Prostate gland (tissue), 2 donors: Measurements from ENCODE around the gene CMTM4. TPM values are rescaled to one million over a fixed set of nuclear protein-coding genes. Genes with fewer than 3 reads are reported as not detected.
"Not testable (repeated sequence)": the region's sequence is repeated elsewhere in the genome, so short reads cannot be mapped to it uniquely, and the experiment has no call there.

Experiments used
- DNase-seq: peaks from one replicate; pipeline ENCODE4 v3.0.0-alpha.2; 2019; ENCODE audit warnings: low spot score
- H3K27ac ChIP-seq, 2 donors: fragments of 200-600 bp; sonication (generic); 2 replicates each; pipeline ENCODE4 v1.5.1; 2017 to 2019
- H3K27me3 ChIP-seq: fragments of 200-600 bp; sonication (generic); replicated peaks from 2 replicates; pipeline ENCODE4 v1.5.1; 2019; ENCODE audit not compliant: insufficient read depth
- H3K36me3 ChIP-seq, 2 donors: fragments of 200-600 bp; sonication (generic); 1 replicate in 1 of 2; 2 replicates in 1 of 2; pipeline versions ENCODE4 v1.5.1 to v1.8.1; 2017 to 2019
- H3K4me1 ChIP-seq: fragments of 200-600 bp; sonication (generic); replicated peaks from 2 replicates; pipeline ENCODE4 v1.5.1; 2019
- H3K4me3 ChIP-seq, 2 donors: fragments of 200-600 bp; sonication (generic); 2 replicates each; pipeline ENCODE4 v1.5.1; 2017 to 2019
- H3K9me3 ChIP-seq: fragments of 200-600 bp; sonication (generic); 2 replicates; pipeline ENCODE4 v1.5.1; 2017
- CTCF ChIP-seq, 4 experiments: fragments of 200-600 bp in 2 of 4; fragments of 450-650 bp in 2 of 4; sonication (generic) in 2 of 4; IDR thresholded peaks; 1 replicate in 3 of 4; 2 replicates in 1 of 4; pipeline ENCODE4 v1.5.1; 2016 to 2019; ENCODE audit warnings: antibody characterized with exemption in 4 of 4, mild to moderate bottlenecking in 2 of 4, moderate library complexity in 2 of 4
- POLR2A ChIP-seq: fragments of 450-650 bp; IDR thresholded peaks from one replicate; pipeline ENCODE4 v1.6.1; 2016; ENCODE audit warnings: antibody characterized with exemption, mild to moderate bottlenecking
- POLR2AphosphoS5 ChIP-seq: sonication (generic); formaldehyde crosslinking; IDR thresholded peaks from one replicate; pipeline ENCODE4 v1.6.1; 2017; ENCODE audit warnings: antibody characterized with exemption
- WGBS: methylation state at CpG from one replicate; pipeline ENCODE4 v1.1.5; 2018; 5-methylcytosine and 5-hydroxymethylcytosine counted together
- intact Hi-C: fragments of 100-400 bp; cut with DNase I; formaldehyde crosslinking; loops from one replicate; pipeline ENCODE4 v1.14.2; 2022
- total RNA-seq, 2 donors: library from RNA; depleted of rRNA; stranded (reverse); fragments of >200 nt; gene quantifications; one replicate each; pipeline ENCODE4 v1.1.0, GENCODE V29; 2016

CMTM4 gene
- total RNA-seq, 2 donors from 2014 or later, result 46.9 to 57.7 TPM

DNA sequence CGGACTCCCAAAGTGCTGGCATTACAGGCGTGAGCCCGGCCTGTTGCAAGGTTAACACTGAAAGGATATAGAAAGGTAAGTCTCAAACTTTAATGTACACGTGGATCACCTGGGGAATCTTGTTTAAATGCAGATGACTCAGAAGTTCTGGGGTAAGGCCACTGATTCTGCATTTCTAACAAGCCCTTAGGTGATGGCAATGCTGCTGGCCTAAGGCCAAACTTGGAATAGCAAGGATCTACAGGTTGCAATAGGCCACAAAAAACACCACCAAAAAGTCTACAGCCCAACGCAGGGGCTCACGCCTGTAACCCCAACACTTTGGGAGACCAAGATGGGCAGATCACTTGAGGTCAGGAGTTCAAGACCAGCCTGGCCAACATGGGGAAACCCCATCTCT lies 4.2 kb downstream of the CMTM4 start:
- 80% methylated on average over 6 of the region's 6 CpGs for WGBS

GRCh38 chr16:66691234-66691633 lies 5.3 kb downstream of the CMTM4 start:
- Histone ChIP-seq H3K4me3 (no peak overlapping the region), H3K27ac (no peak overlapping the region), H3K4me1 (no peaks in the 10 kb centered on the region), H3K9me3 (no peaks in the 10 kb centered on the region), H3K36me3 (no peaks in the 10 kb centered on the region), H3K27me3 (no peaks in the 10 kb centered on the region)
- TF ChIP-seq CTCF (IDR thresholded peaks at IDR 0.05) (no peak), POLR2AphosphoS5 (no peak), POLR2A (no peak)
- DNase-seq, result no peak
- WGBS, result 92% methylated on average over 6 of the region's 6 CpGs
- intact Hi-C loops, result no loop called here

More for the DNA sequence above, 4.2 kb downstream of the CMTM4 start:
- intact Hi-C loops, result no loop called here
- no peak overlapping the region for H3K4me3 ChIP-seq
- H3K27ac ChIP-seq, result no peak overlapping the region
- H3K36me3 ChIP-seq, result no peaks in the 10 kb centered on the region
- TF ChIP-seq POLR2AphosphoS5, result no peak
- no peak for TF ChIP-seq POLR2A
- no peak for TF ChIP-seq CTCF (IDR thresholded peaks at IDR 0.05)
- DNase-seq, result no peak
- H3K27me3 ChIP-seq, result no peaks in the 10 kb centered on the region
- H3K9me3 ChIP-seq, result no peaks in the 10 kb centered on the region
- no peaks in the 10 kb centered on the region for H3K4me1 ChIP-seq

GRCh38 chr16:66690106-66690847 lies 6.3 kb downstream of the CMTM4 start:
- Histone ChIP-seq H3K36me3 (no peaks in the 10 kb centered on the region), H3K4me3 (no peak overlapping the region), H3K4me1 (no peaks in the 10 kb centered on the region), H3K9me3 (no peaks in the 10 kb centered on the region), H3K27ac (no peak overlapping the region), H3K27me3 (no peaks in the 10 kb centered on the region)
- intact Hi-C loops, result no loop called here
- TF ChIP-seq POLR2A (no peak), POLR2AphosphoS5 (no peak), CTCF (IDR thresholded peaks at IDR 0.05) (no peak)
- no peak for DNase-seq
- WGBS, result 58% methylated on average over 7 of the region's 7 CpGs

GRCh38 chr16:66689282-66689681 lies 7.3 kb downstream of the CMTM4 start:
- no peaks in the 10 kb centered on the region for H3K4me1 ChIP-seq
- WGBS, result 95% methylated on average over 6 of the region's 6 CpGs
- TF ChIP-seq CTCF (IDR thresholded peaks at IDR 0.05), result no peak
- TF ChIP-seq POLR2AphosphoS5, result no peak
- TF ChIP-seq POLR2A, result no peak
- no peak overlapping the region for H3K27ac ChIP-seq
- H3K4me3 ChIP-seq, result no peak overlapping the region
- no peaks in the 10 kb centered on the region for H3K36me3 ChIP-seq
- no peaks in the 10 kb centered on the region for H3K9me3 ChIP-seq
- DNase-seq, result no peak
- no peaks in the 10 kb centered on the region for H3K27me3 ChIP-seq
- intact Hi-C loops, result no loop called here

- H3K36me3 ChIP-seq, result no peaks in the 10 kb centered on the region
- H3K4me3 ChIP-seq, result no peak overlapping the region
- intact Hi-C loops, result no loop called here
- no peaks in the 10 kb centered on the region for H3K4me1 ChIP-seq
- H3K27me3 ChIP-seq, result no peaks in the 10 kb centered on the region
- H3K27ac ChIP-seq, result no peak overlapping the region
- 94% methylated on average over 9 of the region's 9 CpGs for WGBS
- H3K9me3 ChIP-seq, result no peaks in the 10 kb centered on the region
- no peak for DNase-seq
- TF ChIP-seq POLR2A (no peak), POLR2AphosphoS5 (no peak), CTCF (IDR thresholded peaks at IDR 0.05) (no peak)
These were observed 8.5 kb downstream of the CMTM4 start for GRCh38 chr16:66687906-66688625.

DNA sequence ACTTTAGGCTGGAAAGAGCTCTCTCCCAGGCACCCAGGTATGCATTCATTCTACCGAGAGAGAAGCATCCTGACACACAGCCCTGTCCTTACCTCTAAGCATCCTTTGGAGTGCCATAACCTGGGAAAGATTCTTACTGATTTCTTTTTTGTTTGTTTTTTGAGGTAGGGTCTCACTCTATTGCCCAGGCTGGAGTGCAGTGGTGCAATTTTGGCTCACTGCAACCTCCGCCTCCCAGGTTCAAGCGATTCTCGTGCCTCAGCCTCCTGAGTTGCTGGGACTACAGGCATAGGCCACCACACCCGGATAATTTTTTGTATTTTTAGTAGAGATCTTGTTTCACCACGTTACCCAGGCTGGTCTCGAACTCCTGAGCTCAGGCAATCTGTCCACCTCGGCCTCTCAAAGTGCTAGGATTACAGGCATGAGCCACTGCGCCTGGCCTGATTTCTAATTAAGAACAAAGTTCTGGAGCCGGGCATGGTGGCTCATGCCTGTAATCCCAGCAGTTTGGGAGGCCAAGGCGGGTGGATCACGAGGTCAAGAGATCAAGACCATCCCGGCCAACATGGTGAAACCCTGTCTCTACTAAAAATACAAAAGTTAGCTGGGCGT lies 10.9 kb downstream of the CMTM4 start:
- H3K4me1 ChIP-seq, H3K36me3 ChIP-seq, H3K9me3 ChIP-seq, intact Hi-C loops, DNase-seq, H3K4me3 ChIP-seq, H3K27ac ChIP-seq, H3K27me3 ChIP-seq: not testable (repeated sequence)
- WGBS, result 94% methylated on average over 14 of the region's 14 CpGs
